ENCODE results near the gene TMED8. TPM values are rescaled to one million over a fixed set of nuclear protein-coding genes. Genes with fewer than 3 reads are reported as not detected.
"Not testable (repeated sequence)": the region's sequence is repeated elsewhere in the genome, so short reads cannot be mapped to it uniquely, and the experiment has no call there.

TMED8 gene
- total RNA-seq, 5 donors from 2014 or later (not counting 1 experiment from before 2014, with no cell fraction given): 6.6 to 8.9 (median 7.5) TPM

DNA sequence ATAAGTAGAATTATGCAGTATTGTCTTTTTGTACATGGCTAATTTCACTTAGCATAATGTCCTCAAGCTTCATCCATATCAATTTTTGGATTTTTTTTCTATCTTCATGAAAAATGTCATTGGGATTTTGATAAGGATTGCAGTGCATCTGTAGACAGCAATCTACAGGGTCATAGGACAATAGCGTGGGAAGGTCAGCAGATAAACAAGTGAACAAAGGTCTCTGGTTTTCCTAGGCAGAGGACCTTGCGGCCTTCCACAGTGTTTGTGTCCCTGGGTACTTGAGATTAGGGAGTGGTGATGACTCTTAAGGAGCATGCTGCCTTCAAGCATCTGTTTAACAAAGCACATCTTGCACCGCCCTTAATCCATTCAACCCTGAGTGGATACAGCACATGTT is 39.2 kb upstream of the TMED8 start:
- H3K27me3 Mint-ChIP-seq; H3K4me1 ChIP-seq (ENCODE audit: control insufficient read depth in 1 of 2, extremely low read depth in 1 of 2, insufficient read depth in 2 of 2, low read length in 2 of 2); H3K27ac Mint-ChIP-seq; H3K27me3 ChIP-seq (replicated peaks in 1 of 2; ENCODE audit: control insufficient read depth in 2 of 2, extremely low read depth in 1 of 2, insufficient read depth in 2 of 2, low read length in 1 of 2); DNase-seq; ATAC-seq (replicated peaks in 1 of 4); H3K9me3 ChIP-seq; H3K27ac ChIP-seq (ENCODE audit: low read length); H3K36me3 ChIP-seq (ENCODE audit: control insufficient read depth in 2 of 2, extremely low read depth in 1 of 2, insufficient read depth in 1 of 2, low read length in 1 of 2); H3K36me3 Mint-ChIP-seq; H3K4me1 Mint-ChIP-seq; POLR2A ChIA-PET; H3K4me3 Mint-ChIP-seq; CTCF ChIA-PET; H3K4me3 ChIP-seq (ENCODE audit: control insufficient read depth in 1 of 2, extremely low read depth in 1 of 2, low read length in 1 of 2): not testable (repeated sequence)
- H3K9me3 Mint-ChIP-seq: peaks cover 12 to 22% (median 18%) of the 10 kb centered on the region in 3 donors
- WGBS (ENCODE audit: insufficient coverage): no CpG with 5 or more reads among the region's 3 CpGs

DNA sequence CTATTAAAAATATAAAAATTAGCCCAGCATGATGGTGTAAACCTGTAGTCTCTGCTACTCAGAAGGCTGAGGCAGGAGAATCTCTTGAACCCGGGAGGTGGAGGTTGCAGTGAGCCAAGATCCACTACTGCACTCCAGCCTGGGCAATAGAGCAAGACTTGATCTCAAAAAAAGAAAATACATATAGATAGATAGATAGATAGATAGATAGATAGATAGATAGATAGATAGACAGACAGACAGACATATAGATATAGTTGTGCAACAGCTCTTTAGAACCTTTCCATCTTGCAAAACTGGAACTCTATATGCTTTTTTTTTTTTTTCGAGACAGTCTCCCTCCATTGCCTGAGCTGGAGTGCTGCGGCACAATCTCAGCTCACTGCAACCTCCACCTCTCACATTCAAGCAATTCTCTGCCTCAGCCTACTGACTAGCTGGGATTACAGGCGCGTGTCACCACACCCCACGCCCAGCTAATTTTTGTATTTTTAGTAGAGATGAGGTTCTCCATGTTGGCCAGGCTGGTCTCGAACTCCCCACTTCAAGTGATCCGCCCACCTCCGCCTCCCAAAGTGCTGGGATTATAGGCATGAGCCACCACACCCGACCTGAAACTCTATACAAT is 38.6 kb upstream of the TMED8 start:
- H3K27me3 ChIP-seq (replicated peaks in 1 of 2; ENCODE audit: control insufficient read depth in 2 of 2, extremely low read depth in 1 of 2, insufficient read depth in 2 of 2, low read length in 1 of 2); H3K27ac Mint-ChIP-seq; ATAC-seq (replicated peaks in 1 of 4); H3K27me3 Mint-ChIP-seq; H3K4me1 ChIP-seq (ENCODE audit: control insufficient read depth in 1 of 2, extremely low read depth in 1 of 2, insufficient read depth in 2 of 2, low read length in 2 of 2); H3K36me3 Mint-ChIP-seq; H3K9me3 ChIP-seq; POLR2A ChIA-PET; H3K4me1 Mint-ChIP-seq; H3K36me3 ChIP-seq (ENCODE audit: control insufficient read depth in 2 of 2, extremely low read depth in 1 of 2, insufficient read depth in 1 of 2, low read length in 1 of 2); CTCF ChIA-PET; H3K4me3 Mint-ChIP-seq; DNase-seq; H3K27ac ChIP-seq (ENCODE audit: low read length); H3K4me3 ChIP-seq (ENCODE audit: control insufficient read depth in 1 of 2, extremely low read depth in 1 of 2, low read length in 1 of 2): not testable (repeated sequence)
- WGBS (ENCODE audit: insufficient coverage): no CpG with 5 or more reads among the region's 10 CpGs
- H3K9me3 Mint-ChIP-seq: peaks cover 12 to 22% (median 18%) of the 10 kb centered on the region in 3 donors

GRCh38 chr14:77409131-77409533 is 32.2 kb upstream of the TMED8 start:
- H3K4me3 ChIP-seq (ENCODE audit: control insufficient read depth in 1 of 2, extremely low read depth in 1 of 2, low read length in 1 of 2): no peak overlapping the region
- DNase-seq (peak in 1 of 35 experiments; percentile 3), ATAC-seq (replicated peaks in 1 of 4) (no peak)
- no peak overlapping the region for H3K27ac Mint-ChIP-seq
- no peak overlapping the region for H3K4me3 Mint-ChIP-seq
- CTCF ChIA-PET: no interaction called here
- peaks cover 12 to 16% (median 15%) of the 10 kb centered on the region in 3 donors for H3K4me1 Mint-ChIP-seq
- H3K9me3 ChIP-seq: no peaks in the 10 kb centered on the region
- H3K4me1 ChIP-seq (ENCODE audit: control insufficient read depth in 1 of 2, extremely low read depth in 1 of 2, insufficient read depth in 2 of 2, low read length in 2 of 2): no peaks in the 10 kb centered on the region
- H3K27ac ChIP-seq (ENCODE audit: low read length): no peak overlapping the region
- no peaks in the 10 kb centered on the region for H3K27me3 Mint-ChIP-seq
- H3K9me3 Mint-ChIP-seq: no peaks in the 10 kb centered on the region
- POLR2A ChIA-PET: no interaction called here
- H3K27me3 ChIP-seq (replicated peaks in 1 of 2; ENCODE audit: control insufficient read depth in 2 of 2, extremely low read depth in 1 of 2, insufficient read depth in 2 of 2, low read length in 1 of 2): no peaks in the 10 kb centered on the region
- H3K36me3 ChIP-seq (ENCODE audit: control insufficient read depth in 2 of 2, extremely low read depth in 1 of 2, insufficient read depth in 1 of 2, low read length in 1 of 2): no peaks in the 10 kb centered on the region
- H3K36me3 Mint-ChIP-seq: no peaks in the 10 kb centered on the region
- 60% methylated on average over 1 of the region's 3 CpGs for WGBS (ENCODE audit: insufficient coverage)

GRCh38 chr14:77407158-77407557 is 30.3 kb upstream of the TMED8 start:
- H3K27me3 Mint-ChIP-seq: no peaks in the 10 kb centered on the region
- H3K4me3 Mint-ChIP-seq: no peak overlapping the region
- no peaks in the 10 kb centered on the region for H3K27me3 ChIP-seq (replicated peaks in 1 of 2; ENCODE audit: control insufficient read depth in 2 of 2, extremely low read depth in 1 of 2, insufficient read depth in 2 of 2, low read length in 1 of 2)
- ATAC-seq (replicated peaks in 1 of 4) (no peak), DNase-seq (no peak)
- peaks cover 12 to 16% (median 15%) of the 10 kb centered on the region in 3 donors for H3K4me1 Mint-ChIP-seq
- ChIA-PET POLR2A (no interaction called here), CTCF (no interaction called here)
- H3K27ac Mint-ChIP-seq: no peak overlapping the region
- H3K9me3 ChIP-seq: no peaks in the 10 kb centered on the region
- H3K36me3 Mint-ChIP-seq: no peaks in the 10 kb centered on the region
- WGBS (ENCODE audit: insufficient coverage): 78% methylated on average over 1 of the region's 2 CpGs
- no peak overlapping the region for H3K4me3 ChIP-seq (ENCODE audit: control insufficient read depth in 1 of 2, extremely low read depth in 1 of 2, low read length in 1 of 2)
- no peak overlapping the region for H3K27ac ChIP-seq (ENCODE audit: low read length)
- no peaks in the 10 kb centered on the region for H3K36me3 ChIP-seq (ENCODE audit: control insufficient read depth in 2 of 2, extremely low read depth in 1 of 2, insufficient read depth in 1 of 2, low read length in 1 of 2)
- H3K9me3 Mint-ChIP-seq: no peaks in the 10 kb centered on the region
- no peaks in the 10 kb centered on the region for H3K4me1 ChIP-seq (ENCODE audit: control insufficient read depth in 1 of 2, extremely low read depth in 1 of 2, insufficient read depth in 2 of 2, low read length in 2 of 2)

DNA sequence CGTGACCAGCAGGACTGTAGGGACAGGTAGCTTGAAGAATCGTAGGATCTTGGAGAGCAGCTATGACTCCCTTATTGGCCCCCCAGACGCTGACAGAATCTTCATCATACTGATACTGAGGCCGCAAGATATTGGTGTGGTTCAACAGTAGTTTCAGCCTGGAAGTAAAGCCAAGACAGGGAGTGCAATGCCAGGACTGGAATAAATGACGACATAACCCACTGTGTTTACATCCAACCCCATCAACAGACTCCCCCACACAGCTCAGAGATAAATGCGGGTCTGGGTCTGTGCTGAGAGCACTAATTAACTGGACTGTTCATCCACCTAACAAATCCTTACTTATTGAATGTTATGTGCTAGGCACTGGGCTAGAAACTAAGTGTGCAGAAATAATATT is 29.8 kb upstream of the TMED8 start:
- ChIA-PET CTCF (no interaction called here), POLR2A (no interaction called here)
- no peaks in the 10 kb centered on the region for H3K4me1 ChIP-seq (ENCODE audit: control insufficient read depth in 1 of 2, extremely low read depth in 1 of 2, insufficient read depth in 2 of 2, low read length in 2 of 2)
- no peaks in the 10 kb centered on the region for H3K27me3 ChIP-seq (replicated peaks in 1 of 2; ENCODE audit: control insufficient read depth in 2 of 2, extremely low read depth in 1 of 2, insufficient read depth in 2 of 2, low read length in 1 of 2)
- H3K9me3 ChIP-seq: no peaks in the 10 kb centered on the region
- no peaks in the 10 kb centered on the region for H3K27me3 Mint-ChIP-seq
- H3K36me3 Mint-ChIP-seq: peaks cover 2% of the 10 kb centered on the region
- no peak overlapping the region for H3K27ac Mint-ChIP-seq
- peaks cover 12 to 16% (median 15%) of the 10 kb centered on the region in 3 donors for H3K4me1 Mint-ChIP-seq
- H3K9me3 Mint-ChIP-seq: no peaks in the 10 kb centered on the region
- no peak overlapping the region for H3K27ac ChIP-seq (ENCODE audit: low read length)
- ATAC-seq (replicated peaks in 1 of 4) (no peak), DNase-seq (no peak)
- no peak overlapping the region for H3K4me3 ChIP-seq (ENCODE audit: control insufficient read depth in 1 of 2, extremely low read depth in 1 of 2, low read length in 1 of 2)
- 51% methylated on average over 2 of the region's 6 CpGs for WGBS (ENCODE audit: insufficient coverage)
- no peak overlapping the region for H3K4me3 Mint-ChIP-seq
- H3K36me3 ChIP-seq (ENCODE audit: control insufficient read depth in 2 of 2, extremely low read depth in 1 of 2, insufficient read depth in 1 of 2, low read length in 1 of 2): no peaks in the 10 kb centered on the region

GRCh38 chr14:77406086-77406485 is 29.2 kb upstream of the TMED8 start:
- Histone ChIP-seq H3K4me3 (ENCODE audit: control insufficient read depth in 1 of 2, extremely low read depth in 1 of 2, low read length in 1 of 2) (no peak overlapping the region), H3K4me1 (ENCODE audit: control insufficient read depth in 1 of 2, extremely low read depth in 1 of 2, insufficient read depth in 2 of 2, low read length in 2 of 2) (no peaks in the 10 kb centered on the region), H3K9me3 (no peaks in the 10 kb centered on the region), H3K27me3 (replicated peaks in 1 of 2; ENCODE audit: control insufficient read depth in 2 of 2, extremely low read depth in 1 of 2, insufficient read depth in 2 of 2, low read length in 1 of 2) (no peaks in the 10 kb centered on the region), H3K36me3 (ENCODE audit: control insufficient read depth in 2 of 2, extremely low read depth in 1 of 2, insufficient read depth in 1 of 2, low read length in 1 of 2) (no peaks in the 10 kb centered on the region), H3K27ac (ENCODE audit: low read length) (no peak overlapping the region)
- H3K27me3 Mint-ChIP-seq: no peaks in the 10 kb centered on the region
- ATAC-seq (replicated peaks in 1 of 4) (no peak), DNase-seq (no peak)
- no peak overlapping the region for H3K4me3 Mint-ChIP-seq
- H3K27ac Mint-ChIP-seq: no peak overlapping the region
- POLR2A ChIA-PET: no interaction called here
- peaks cover 12 to 16% (median 15%) of the 10 kb centered on the region in 3 donors for H3K4me1 Mint-ChIP-seq
- no CpG with 5 or more reads among the region's 3 CpGs for WGBS (ENCODE audit: insufficient coverage)
- CTCF ChIA-PET: interaction anchor here in 1 of 2 donors (0.6 kb wide), 1 partner anchor 70 kb away, joined by 3 read pairs; no protein-coding TSS in a partner anchor
- H3K9me3 Mint-ChIP-seq: no peaks in the 10 kb centered on the region
- H3K36me3 Mint-ChIP-seq: peaks cover 3% of the 10 kb centered on the region

DNA sequence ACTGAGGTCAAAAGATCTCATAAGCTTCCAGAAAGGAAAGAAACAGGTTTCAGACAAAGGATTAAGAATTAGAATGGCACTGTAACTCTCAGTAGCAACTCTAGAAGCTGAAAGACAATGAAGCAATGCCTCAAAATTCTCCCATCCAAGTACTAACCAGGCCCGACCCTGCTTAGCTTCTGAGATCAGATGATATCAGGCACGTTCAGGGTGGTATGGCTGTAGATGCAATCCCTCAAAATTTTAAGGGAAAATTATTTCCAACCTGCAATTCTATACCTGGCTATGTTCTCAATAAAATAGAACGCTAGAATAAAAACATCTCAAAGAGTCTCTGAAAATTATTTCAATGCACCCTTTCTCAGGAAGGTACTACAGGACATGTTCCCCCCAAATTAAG is 26.9 kb upstream of the TMED8 start:
- peaks cover 12 to 16% (median 15%) of the 10 kb centered on the region in 3 donors for H3K4me1 Mint-ChIP-seq
- ATAC-seq (replicated peaks in 1 of 4): no peak
- POLR2A ChIA-PET: no interaction called here
- Histone ChIP-seq H3K36me3 (ENCODE audit: control insufficient read depth in 2 of 2, extremely low read depth in 1 of 2, insufficient read depth in 1 of 2, low read length in 1 of 2) (no peaks in the 10 kb centered on the region), H3K4me3 (ENCODE audit: control insufficient read depth in 1 of 2, extremely low read depth in 1 of 2, low read length in 1 of 2) (no peak overlapping the region), H3K4me1 (ENCODE audit: control insufficient read depth in 1 of 2, extremely low read depth in 1 of 2, insufficient read depth in 2 of 2, low read length in 2 of 2) (no peaks in the 10 kb centered on the region), H3K9me3 (no peaks in the 10 kb centered on the region), H3K27ac (ENCODE audit: low read length) (no peak overlapping the region), H3K27me3 (replicated peaks in 1 of 2; ENCODE audit: control insufficient read depth in 2 of 2, extremely low read depth in 1 of 2, insufficient read depth in 2 of 2, low read length in 1 of 2) (no peaks in the 10 kb centered on the region)
- H3K4me3 Mint-ChIP-seq: no peak overlapping the region
- peaks cover 3% of the 10 kb centered on the region for H3K36me3 Mint-ChIP-seq
- CTCF ChIA-PET: no interaction called here
- no peak overlapping the region for H3K27ac Mint-ChIP-seq
- H3K9me3 Mint-ChIP-seq: no peaks in the 10 kb centered on the region
- no CpG with 5 or more reads among the region's 3 CpGs for WGBS (ENCODE audit: insufficient coverage)
- no peaks in the 10 kb centered on the region for H3K27me3 Mint-ChIP-seq
- no peak for DNase-seq

Measured in T-cell (primary cell).